Upper lobe of left lung (tissue), 4 donors: ENCODE data around the gene ZNF688.

Experiments used
- CTCF ChIP-seq, 6 experiments: fragments of 450-650 bp in 4 of 6; fragments of 200-600 bp in 2 of 6; sonication (generic) in 2 of 6; IDR thresholded peaks; one replicate each; pipeline ENCODE4 v1.5.1; 2016 to 2019; ENCODE audit warnings: antibody characterized with exemption in 6 of 6
- POLR2A ChIP-seq, 4 donors: fragments of 450-650 bp; IDR thresholded peaks; one replicate each; pipeline ENCODE4 v1.5.1; 2016 to 2017; ENCODE audit warnings: antibody characterized with exemption in 4 of 4, mild to moderate bottlenecking in 2 of 4

GRCh38 chr16:30539000-30539964 lies 32.2 kb downstream of the ZNF688 start:
- TF ChIP-seq CTCF (IDR thresholded peaks at IDR 0.05) (no peak), POLR2A (IDR thresholded peaks at IDR 0.05) (no peak)
